ENCODE measurements around the gene SULT4A1. TPM values are rescaled to one million over a fixed set of nuclear protein-coding genes. Genes with fewer than 3 reads are reported as not detected.
A peak's percentile ranks its signal among the peaks of the same experiment; 100 is the strongest.
"Not testable (repeated sequence)": the region's sequence is repeated elsewhere in the genome, so short reads cannot be mapped to it uniquely, and the experiment has no call there.

The SULT4A1 gene
- polyA plus RNA-seq, 5 donors, result 0.65 to 2.4 (median 1.5) TPM

- no peak for DNase-seq
Observed at GRCh38 chr22:43887391-43887790, 25.1 kb upstream of the SULT4A1 start.

- no peak for DNase-seq
Observed at GRCh38 chr22:43886231-43886630, 23.9 kb upstream of the SULT4A1 start.

GRCh38 chr22:43885786-43886185 is 23.5 kb upstream of the SULT4A1 start:
- DNase-seq, result no peak

GRCh38 chr22:43885319-43885671 is 23.0 kb upstream of the SULT4A1 start:
- DNase-seq, result no peak

GRCh38 chr22:43884600-43885318 is 22.4 kb upstream of the SULT4A1 start:
- DNase-seq, result peak in 1 of 2 donors; percentile 26

- no peak for DNase-seq
Observed at GRCh38 chr22:43883719-43884415, 21.6 kb upstream of the SULT4A1 start.

- no peak for DNase-seq
Observed at GRCh38 chr22:43883012-43883661, 20.8 kb upstream of the SULT4A1 start.

GRCh38 chr22:43882122-43882767 is 19.9 kb upstream of the SULT4A1 start:
- no peak for DNase-seq

GRCh38 chr22:43881091-43882061 is 19.1 kb upstream of the SULT4A1 start:
- no peak for DNase-seq

GRCh38 chr22:43880541-43880991 is 18.3 kb upstream of the SULT4A1 start:
- no peak for DNase-seq

- no peak for DNase-seq
Observed at GRCh38 chr22:43879901-43880540, 17.7 kb upstream of the SULT4A1 start.

- no peak for DNase-seq
Observed at GRCh38 chr22:43878831-43879550, 16.7 kb upstream of the SULT4A1 start.

- DNase-seq, result no peak
Observed at GRCh38 chr22:43878079-43878795, 15.9 kb upstream of the SULT4A1 start.

GRCh38 chr22:43876866-43877509 is 14.7 kb upstream of the SULT4A1 start:
- DNase-seq, result no peak

GRCh38 chr22:43869799-43870198 is 7.5 kb upstream of the SULT4A1 start:
- DNase-seq, result no peak

- not testable (repeated sequence) for DNase-seq
Observed at GRCh38 chr22:43869001-43869400, 6.7 kb upstream of the SULT4A1 start.

GRCh38 chr22:43867839-43868635 is 5.7 kb upstream of the SULT4A1 start:
- peak; percentile 65 to 68 for DNase-seq

GRCh38 chr22:43862882-43863202 is 529 bp upstream of the SULT4A1 start:
- DNase-seq, result no peak
